Stimulated activated CD4-positive, alpha-beta T cell treated with anti-CD3 and anti-CD28 coated beads, Interleukin-4, amount 100 ng/mL, for 1 hour (primary cell): ENCODE measurements around the gene IRX4.

Source experiments
- DNase-seq: peaks from one replicate; pipeline ENCODE4 v3.0.0-alpha.2; 2020

Gene IRX4

DNA sequence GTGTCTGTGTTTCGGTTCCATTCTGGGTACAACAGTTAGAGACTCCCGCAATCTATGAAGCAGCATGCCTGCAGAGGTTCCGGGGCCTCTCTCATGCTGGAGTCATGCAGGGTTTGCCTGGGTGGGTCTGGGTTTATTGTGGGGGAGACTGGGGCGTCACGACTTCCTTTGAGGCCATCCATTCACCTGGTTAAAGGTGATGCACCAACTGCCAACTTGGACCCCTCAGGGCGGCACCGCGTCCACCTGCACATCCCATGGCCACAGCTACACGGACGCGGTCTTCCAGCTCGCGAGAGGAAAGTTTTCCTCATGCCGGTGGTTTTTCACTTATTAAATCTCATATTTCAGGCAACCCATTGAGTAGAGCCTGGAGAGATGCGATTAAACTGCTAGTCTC lies 30.9 kb upstream of the IRX4 start:
- DNase-seq: no peak

DNA sequence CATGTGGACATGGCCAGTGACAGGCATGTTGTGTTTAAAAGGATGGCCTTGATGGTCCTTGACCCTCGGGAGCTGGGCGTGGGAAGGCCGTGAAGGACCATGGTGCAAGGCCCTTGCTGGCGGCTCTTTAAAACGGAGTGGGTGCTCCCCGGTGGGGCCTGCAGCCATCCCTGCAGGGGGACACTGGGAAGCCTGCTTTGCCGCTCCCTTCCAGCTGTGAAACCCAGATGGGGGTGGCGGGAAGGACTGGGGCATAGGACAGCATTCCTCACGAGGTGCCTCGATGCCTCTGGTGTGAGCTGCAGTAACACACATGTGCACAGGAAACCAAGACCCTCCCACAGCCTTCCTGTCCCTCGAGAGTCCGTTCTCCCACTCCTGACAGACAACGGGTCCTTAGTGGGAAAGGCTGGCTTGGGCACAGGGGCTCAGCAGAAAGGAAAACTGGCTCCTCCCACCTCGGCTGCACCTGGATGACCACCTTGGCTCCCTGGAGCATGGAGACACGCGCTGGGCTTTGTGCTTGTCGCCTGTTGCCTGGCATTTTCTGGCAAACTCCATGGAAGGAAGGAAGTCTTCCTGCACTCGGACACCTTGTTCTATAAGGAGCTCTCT lies 30.3 kb upstream of the IRX4 start:
- no peak for DNase-seq

DNA sequence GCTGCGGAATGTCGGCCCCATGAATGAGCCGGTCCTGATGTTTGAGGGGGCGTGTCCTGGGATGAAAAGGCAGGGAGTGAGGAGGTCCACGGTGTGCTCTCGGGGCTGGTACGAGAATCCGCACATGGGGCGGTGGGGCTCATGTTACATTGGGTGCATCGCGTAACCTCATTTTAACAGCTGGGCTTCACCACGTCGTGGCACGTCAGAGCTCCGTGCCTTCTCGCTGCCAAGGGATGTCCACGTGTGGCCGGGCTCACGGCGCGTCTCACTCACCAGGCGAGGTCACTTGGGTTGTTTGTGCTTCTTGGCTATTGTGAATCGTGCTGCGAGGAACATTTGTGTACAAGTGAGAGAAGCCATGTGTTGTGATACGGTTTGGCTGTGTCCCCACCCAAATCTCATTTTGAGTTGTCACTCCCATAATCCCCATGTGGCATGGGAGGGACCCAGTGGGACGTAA lies 29.1 kb upstream of the IRX4 start:
- no peak for DNase-seq

DNA sequence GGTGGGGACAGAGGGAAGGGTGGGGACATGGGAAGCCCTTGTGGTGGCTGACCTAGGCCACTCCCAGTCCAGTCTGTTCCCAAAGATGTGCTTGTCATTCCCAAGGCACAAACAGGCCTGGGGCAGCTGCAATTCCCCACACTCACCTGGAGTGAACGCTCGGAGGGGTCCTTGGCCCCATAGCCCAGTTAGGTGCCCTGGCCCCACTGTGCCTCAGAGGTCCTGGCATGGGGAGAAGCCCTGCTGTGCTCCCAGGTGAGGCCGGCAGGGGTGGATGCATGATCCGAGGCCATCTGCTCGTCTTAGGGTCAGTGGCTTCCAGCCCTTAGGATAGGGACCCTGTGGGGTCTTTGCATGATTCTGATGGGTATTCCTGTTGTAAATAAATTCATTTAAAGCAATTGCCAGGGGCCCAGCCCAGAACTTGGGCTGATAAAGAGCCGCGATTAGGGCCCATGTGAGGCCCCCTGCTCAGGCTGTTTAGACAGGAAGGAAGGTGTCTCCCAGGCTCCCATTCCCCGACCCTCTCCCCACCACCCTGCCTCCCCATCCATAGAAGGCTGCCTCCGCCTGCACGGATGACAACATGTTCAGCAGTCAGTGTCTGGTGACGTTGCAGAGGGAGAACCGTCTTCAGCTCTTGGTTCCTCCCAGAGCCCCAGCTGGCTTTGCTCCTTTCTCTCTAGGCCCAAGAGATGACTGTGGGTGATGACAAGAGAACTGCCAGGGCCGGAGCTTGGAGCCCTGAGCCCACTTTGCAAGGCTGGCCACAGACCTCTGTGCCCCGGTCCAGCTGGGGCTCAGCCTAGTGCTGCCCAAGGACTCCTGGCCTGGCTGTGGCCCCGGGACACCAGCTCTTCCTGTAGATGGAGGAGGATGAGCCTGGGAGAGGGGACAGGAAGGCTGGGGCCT lies 28.4 kb upstream of the IRX4 start:
- DNase-seq: no peak

DNA sequence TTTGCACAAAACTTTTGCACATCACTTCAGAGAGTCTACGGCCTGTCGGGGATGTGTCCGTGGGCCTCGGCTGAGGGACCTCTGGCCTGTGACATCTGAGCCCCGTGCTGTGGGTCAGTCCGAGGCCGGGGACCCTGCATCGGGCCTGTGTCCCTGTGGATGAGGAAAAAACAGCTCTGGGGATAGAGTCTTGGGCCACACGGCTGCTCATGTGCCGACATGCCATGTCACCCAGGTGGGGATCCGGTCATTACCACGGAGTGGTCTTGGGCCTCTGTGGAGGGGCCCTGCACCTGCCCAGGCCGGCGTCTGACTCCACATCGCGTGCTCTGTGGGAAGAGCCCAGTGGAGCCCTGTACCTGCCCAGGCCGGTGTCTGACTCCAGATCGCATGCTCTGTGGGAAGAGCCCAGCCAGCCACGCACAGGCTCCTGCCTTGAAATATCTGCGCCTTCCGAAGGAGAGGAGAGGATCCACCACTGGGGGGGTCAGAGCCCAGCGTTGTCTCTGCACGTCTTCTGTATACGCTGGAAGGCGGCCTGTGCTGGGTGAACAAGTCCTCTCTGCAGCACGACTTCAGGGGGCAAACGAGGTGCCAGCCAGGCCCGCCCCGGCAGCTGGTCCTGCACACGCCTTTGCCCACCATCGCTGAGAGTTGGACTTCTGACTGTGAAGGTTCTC lies 27.5 kb upstream of the IRX4 start:
- no peak for DNase-seq

DNA sequence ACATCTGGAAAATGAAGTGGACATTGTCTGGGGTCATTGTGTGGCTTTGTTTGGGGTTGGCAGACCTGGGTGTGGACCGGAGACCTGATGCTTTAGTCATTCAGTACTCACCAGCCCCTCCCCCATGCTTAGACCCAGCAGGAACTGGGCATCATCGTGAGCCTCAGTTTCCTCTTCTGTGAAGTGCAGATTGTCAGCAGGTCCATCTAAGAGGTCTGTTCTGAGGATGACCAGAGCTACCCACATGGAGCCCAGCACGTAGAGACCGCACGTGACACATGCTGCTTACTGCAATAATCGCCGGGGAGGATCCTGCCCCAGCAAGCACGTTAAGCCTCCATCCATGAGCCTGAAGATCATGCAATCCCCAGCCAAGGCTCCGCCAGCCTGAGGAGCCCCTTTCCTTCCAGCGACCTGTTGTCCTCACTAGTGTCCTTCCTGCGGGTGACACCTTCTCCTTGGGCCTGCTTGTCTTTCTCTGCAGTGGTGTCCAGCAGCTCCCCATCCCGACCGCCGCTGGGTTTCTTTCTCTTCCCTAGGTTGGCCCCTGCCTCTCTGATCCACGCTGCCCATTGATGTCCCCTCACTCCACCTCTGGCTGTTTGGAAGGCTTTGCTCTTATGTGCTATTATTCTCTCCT lies 26.7 kb upstream of the IRX4 start:
- DNase-seq: no peak

DNA sequence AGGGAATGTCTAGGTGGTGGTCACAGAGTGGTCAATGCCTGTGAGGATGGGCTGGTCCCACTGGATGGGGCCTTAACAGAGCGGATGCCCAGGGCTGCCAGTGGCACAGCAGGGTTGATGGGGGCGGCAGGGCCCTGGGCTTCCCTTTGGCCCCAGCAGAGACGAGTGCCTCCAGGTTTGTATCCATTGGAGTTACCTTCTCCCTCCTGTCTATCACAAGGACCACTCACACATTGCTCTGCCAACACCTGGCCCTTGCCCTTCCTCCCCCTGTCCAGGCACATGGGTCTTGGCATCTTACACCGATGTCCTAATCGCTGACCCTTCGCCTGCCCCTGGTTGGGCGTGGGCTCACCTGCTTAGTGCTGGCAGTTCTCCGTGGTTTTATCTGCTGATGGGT lies 26.2 kb upstream of the IRX4 start:
- no peak for DNase-seq

DNA sequence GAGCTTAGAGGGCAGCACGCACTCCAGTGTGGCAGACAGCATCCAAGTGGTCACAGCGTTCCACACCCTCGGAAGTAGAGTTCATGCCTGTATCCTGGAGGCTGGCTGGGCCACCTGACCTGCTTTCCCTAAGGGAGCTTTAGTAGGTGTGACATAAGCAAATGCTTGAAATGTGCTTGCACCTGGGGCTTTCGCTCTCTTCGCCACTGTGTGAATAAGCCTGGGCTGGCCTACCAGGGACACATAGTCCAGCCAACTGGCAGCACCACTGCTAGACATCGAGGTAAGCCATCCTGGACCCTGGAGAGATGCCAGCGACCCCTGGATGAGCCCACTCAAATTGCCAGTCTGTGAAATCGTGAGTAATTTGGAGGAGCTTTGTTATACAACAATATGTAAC lies 24.9 kb upstream of the IRX4 start:
- no peak for DNase-seq

DNA sequence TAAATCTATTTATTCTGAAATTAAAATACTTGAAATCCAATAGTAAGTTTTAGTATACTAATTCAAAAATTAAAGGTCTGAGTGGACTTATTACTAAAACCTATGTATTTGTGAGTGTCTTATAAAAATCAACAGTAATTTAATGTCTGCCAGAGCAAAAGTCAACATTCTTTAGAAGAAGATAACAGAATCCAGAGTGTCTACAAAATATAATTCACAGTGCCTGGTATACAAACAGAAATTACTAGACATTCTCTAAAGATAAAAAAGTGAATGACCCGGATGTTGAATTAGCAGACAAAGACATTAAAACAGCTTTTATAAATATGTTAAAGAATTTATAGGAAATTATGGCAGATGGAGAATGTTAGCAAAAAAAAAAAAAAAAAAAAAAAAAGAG lies 22.4 kb upstream of the IRX4 start:
- no peak for DNase-seq

DNA sequence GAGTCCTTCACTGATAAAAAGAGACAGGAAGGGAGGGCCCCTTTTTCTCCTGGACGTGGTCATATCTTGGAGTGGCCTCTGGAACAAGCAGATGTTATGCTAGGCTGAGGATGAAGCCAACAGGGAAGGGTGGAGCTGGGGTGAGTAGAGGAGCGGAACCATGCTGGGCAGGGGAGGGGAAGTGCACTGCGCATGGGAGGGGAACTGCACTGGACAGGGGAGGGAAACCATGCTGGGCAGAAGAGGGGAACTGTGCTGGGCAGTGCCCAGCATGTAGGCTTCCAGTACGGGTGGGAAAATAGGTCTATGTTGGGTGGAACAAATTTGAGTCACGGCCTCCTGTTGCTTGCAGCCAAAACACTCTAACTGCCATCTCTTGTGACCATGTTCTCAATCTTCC lies 19.3 kb upstream of the IRX4 start:
- DNase-seq: no peak

DNA sequence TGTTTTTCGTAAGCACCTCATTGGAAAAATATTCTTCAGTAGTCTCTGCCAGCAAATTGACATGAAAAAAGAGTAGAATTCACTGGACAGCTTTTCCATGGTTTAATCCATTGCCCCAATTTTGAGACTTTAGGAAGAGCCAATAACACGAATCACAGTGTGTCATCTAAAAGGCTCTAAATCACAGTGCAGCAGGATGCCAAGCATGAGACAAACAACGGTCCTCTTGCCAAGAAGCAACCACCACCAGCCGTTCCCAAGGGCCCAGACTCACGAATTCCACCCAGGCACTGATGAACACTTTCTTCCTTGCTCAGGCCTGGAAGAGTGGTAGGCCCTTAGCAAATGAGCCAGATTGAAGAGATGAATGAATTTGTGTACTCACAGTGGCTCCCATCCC lies 18.3 kb upstream of the IRX4 start:
- DNase-seq: no peak

DNA sequence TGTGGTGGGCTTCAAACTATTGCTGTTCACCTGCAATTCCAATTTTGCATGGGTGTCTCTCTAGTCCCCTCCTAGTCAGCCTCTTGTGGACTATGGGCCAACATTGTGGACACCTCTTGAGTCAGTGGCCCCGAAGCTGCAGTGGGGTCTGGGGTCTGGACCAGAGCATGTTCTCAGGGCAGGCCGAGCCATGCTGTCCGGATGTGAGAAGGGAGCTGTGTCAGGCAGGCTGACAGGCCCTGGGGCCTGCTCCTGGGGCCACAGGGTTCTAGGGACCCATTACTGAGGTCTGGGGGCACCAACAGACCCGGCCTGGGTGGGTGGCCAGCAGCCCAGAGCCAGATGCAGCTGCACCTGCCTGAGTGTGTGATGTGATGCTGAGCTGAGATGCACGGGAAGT lies 16.5 kb upstream of the IRX4 start:
- DNase-seq: no peak

DNA sequence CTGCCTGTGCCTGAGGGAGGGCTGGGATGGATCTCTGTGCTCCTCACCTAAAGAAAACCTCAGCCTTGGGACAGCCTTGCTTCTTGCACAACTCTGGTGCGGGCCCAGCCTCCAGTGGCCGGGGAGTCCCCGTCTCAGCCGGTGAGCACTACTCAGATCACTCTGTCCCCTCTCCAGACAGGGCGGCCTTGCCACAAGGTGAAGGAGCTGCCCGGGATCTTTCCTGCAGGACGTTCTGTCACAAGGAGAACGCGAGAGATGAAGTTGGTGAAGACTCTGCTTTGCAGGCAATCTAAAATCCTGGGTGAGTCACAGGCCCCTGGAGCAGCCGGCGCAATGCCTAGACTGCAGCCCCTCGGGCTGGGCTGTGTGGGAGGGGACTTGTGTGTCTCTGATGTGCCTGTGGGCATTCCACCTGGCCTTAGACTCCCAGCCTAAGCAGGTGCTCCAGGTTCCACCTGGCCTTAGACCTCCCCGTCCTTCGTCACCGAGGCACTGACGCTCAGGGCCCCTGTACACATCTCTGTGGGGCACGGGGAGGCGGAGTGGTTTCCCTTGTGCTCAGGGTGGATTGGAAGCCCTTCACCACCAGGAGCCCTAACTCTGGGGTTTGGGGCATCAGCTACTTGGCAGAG lies 15.2 kb upstream of the IRX4 start:
- no peak for DNase-seq

DNA sequence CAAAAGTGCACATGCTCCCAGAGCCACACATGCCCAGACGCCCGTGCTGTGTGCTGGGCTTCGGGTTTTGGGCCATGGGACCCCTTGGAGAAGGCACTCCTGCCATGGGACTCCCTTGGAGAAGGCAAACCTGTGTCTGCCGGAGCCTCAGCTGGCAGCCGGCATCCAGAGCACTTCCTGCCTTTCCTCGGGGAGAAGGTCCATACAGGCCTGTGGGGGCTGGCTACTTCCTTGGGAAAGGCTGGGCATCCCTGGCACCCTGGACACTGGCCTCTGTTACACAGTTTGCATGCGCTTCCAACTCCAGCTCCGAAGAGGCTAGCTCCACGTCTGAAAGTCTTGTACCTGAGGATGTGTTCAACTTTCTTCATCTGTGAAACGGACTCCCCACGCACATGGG lies 14.7 kb upstream of the IRX4 start:
- no peak for DNase-seq

DNA sequence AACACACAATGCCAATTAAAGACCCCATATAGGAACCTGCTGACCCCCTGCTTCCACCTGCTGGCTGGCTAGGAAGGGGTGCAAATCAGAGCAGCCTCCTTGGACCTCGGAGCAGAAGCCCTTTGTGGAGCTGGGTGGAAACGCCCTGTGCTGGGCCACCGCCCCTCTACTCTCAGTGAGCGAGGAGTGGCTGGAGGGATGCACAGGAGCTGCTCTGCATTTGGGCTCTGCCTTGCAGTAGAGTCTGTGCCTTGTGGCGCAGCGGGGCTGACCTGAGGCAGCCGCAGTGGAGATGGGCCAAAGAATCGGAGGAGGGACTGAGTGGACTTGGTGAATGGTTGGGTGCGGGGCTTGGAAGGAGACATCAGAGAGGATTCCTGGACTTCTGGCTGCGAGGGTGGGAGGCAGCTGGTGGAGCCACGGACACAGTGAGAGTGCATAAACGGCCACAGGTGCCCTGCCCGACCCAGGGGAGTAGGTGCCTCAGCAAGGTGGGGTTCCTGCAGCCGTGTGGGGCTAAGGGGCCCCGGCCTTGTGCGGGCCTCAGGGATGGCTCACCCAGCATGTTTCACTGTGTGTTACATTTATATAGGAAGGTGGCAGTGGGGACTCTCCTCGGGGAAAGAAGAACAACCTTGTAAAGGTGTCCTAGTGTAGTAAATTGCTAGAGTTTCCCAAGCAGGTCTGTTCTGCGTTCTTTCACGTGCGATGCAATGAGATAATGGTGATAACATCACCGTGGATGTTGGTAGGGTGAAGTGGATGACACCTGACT lies 14.1 kb upstream of the IRX4 start:
- DNase-seq: no peak

DNA sequence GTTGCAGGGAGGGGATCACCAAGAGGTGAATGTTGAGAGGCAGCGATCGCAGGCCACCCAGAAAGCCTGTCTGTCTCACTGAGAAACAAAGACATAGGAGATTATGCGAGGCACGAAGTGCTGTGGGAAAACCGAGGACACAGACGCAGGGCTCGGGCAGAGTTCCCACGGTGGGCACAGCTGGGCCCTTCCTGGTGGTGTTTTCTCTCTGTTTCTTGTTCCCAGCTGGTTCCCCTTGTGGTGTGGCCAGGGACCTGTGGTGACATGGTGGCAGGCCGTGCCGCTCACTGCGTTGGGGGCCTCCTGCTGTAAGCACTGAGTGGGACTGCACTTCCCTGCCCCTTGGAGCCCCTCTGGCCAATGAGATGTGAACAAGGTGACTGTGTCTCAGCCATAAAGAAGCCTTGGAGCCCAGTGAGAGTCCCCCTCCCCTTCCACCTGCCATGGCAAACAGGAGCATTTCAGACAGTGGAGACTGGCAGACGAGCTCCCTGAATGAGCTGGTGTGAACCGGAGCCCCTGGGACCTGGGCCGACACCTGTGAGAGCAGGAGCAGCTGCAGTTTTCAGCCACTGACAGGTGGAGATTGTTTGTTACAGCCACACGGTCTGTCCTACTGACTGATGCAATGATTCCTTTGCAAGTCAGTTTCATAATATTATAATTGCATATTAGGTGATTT lies 13.2 kb upstream of the IRX4 start:
- no peak for DNase-seq

DNA sequence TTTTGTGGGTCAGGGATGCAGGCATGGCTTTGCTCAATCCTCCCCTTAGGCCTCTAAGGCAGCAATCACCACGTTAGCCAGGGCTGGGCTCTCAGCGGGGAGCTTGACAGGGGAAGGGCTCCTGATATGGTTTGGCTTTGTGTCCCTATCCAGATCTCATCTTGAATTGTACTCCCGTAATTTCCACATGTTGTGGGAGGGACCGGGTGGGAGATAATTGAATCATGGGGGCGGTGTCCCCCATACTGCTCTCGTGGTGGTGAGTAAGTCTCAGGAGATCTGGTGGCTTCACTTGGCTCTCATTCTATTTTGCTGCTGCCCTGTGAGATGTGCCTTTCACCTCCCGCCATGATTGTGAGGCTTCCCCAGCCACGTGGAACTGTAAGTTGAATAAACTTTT lies 11.5 kb upstream of the IRX4 start:
- DNase-seq: no peak

DNA sequence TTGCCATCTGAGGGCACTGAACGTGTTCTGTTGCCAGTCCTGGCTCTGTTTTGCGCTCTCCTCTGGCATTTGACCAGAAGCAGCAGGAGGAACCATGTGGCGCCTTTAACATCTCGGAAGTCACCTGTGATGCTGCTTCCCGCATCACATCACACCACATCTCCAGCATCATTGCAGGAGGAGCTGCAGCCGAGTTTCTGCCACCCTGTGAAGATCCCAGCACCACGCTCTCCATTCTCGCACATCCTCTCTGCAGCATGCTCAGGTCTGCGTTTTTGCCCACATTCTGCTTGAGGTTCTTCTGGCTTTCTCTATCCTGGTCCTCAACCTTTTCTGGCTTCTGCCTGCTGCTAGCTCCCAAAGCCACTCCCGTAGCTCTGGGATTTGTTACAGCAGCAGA lies 11.0 kb upstream of the IRX4 start:
- DNase-seq: no peak

DNA sequence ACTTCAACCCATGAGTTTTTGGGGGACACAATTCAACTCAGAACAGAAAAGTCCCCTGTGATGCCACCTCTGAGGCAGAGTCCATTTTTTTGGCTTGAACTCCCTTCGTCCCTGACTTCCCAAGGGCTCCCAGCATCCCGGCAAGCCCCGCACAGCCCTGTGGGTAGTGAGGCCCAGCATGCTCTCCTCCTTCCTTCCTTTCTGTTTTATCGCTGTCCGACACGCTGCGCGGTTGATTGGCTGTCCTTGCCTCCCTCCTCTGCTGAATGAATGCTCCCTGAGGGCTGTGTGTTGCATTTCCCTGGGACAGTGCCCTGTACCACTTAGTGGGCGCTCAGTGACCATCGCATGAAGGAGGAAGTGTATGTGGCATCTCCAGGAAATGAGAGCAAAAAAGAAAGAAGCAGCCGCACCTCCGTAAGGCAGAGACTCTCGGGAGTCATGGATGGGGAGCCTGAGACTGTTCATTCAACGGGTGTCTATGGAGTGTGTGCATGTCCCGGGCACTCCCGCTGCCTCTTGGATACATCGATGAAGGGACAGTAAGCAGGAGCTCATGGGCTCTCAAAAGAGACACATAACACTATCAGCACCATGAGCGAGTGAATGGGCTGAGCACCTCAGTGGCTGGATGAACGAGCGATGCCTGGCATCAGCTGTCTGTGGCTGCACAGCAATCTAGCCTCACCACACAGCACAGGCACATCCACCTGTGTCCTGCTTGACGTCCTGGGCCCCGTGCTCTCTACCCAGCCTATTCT lies 10.1 kb upstream of the IRX4 start:
- no peak for DNase-seq

DNA sequence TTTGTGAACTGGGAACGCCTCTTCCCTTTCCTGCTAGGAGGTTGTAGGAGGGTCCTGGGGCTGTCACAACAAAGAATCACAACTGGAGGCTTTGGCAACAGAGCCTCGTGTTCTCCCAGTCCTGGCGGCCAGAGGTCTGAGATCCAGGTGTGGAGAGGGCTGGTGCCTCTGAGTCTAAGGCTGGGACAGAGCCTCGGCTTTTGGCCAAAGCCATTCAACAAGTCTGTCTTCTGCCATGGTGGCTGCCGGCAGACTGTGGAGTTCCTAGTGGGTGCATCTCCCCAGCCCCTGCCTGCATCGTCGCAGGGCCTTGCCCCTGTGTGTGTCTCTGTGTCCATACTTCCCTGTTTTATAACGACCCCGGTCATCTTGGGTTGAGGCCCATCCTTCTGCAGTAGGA lies 9.5 kb upstream of the IRX4 start:
- no peak for DNase-seq

DNA sequence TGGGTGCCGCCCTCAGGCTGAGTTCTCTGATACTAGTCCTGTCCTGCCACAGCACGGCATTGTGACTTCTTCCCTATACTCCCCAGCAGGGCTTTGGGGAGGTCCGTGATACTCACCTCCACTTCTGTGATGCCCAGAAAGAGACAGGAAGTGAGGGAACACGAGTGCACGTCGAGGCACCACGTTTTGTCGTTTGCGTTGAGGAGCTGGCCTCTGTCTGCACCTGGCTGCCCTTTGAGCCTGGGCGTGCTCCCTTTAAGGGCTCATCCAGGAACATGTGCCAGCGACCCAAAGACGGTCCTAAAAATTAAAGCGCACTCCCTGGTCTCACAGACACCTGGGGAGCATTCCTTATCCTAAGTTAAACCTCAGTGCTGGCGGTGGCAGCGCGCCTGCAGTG lies 8.7 kb upstream of the IRX4 start:
- no peak for DNase-seq
